GM18508 (cell line): ENCODE measurements around the gene CCDC83.
"Not testable (repeated sequence)": the region's sequence is repeated elsewhere in the genome, so short reads cannot be mapped to it uniquely, and the experiment has no call there.

Experiments used
- ATAC-seq: cut with Tn5 transposase; IDR thresholded peaks from one replicate; pipeline ENCODE4 v1.9.1; 2021; ENCODE audit warnings: moderate number of reproducible peaks; ENCODE audit not compliant: insufficient read depth, unreplicated experiment

The CCDC83 gene

GRCh38 chr11:85831050-85831449 is 24.1 kb upstream of the CCDC83 start:
- ATAC-seq = no peak

GRCh38 chr11:85835263-85835662 is 19.9 kb upstream of the CCDC83 start:
- no peak for ATAC-seq

GRCh38 chr11:85835729-85836128 is 19.5 kb upstream of the CCDC83 start:
- no peak for ATAC-seq

GRCh38 chr11:85840932-85841331 is 14.3 kb upstream of the CCDC83 start:
- not testable (repeated sequence) for ATAC-seq

GRCh38 chr11:85843929-85844328 is 11.3 kb upstream of the CCDC83 start:
- ATAC-seq = no peak

- peak; percentile 62 for ATAC-seq
These were observed 10.6 kb upstream of the CCDC83 start for GRCh38 chr11:85844439-85845123.

GRCh38 chr11:85845124-85845631 is 10.0 kb upstream of the CCDC83 start:
- no peak for ATAC-seq

- ATAC-seq = no peak
These were observed 7.7 kb upstream of the CCDC83 start for GRCh38 chr11:85847436-85847835.

GRCh38 chr11:85848006-85848405 is 7.2 kb upstream of the CCDC83 start:
- ATAC-seq = no peak

GRCh38 chr11:85848556-85848955 is 6.6 kb upstream of the CCDC83 start:
- ATAC-seq = no peak

GRCh38 chr11:85852754-85853153 is 2.4 kb upstream of the CCDC83 start:
- not testable (repeated sequence) for ATAC-seq

GRCh38 chr11:85853541-85853940 is 1.6 kb upstream of the CCDC83 start:
- not testable (repeated sequence) for ATAC-seq

- ATAC-seq = no peak
These were observed 999 bp upstream of the CCDC83 start for GRCh38 chr11:85854212-85854556.

- peak; percentile 99 for ATAC-seq
These were observed 434 bp upstream of the CCDC83 start for GRCh38 chr11:85854557-85855340.

- ATAC-seq = no peak
These were observed 1.9 kb downstream of the CCDC83 start for GRCh38 chr11:85857098-85857497.

- not testable (repeated sequence) for ATAC-seq
These were observed 4.4 kb downstream of the CCDC83 start for GRCh38 chr11:85859541-85859940.

GRCh38 chr11:85863855-85864254 is 8.7 kb downstream of the CCDC83 start:
- no peak for ATAC-seq

- no peak for ATAC-seq
These were observed 11.1 kb downstream of the CCDC83 start for GRCh38 chr11:85866137-85866827.

- ATAC-seq = no peak
These were observed 12.6 kb downstream of the CCDC83 start for GRCh38 chr11:85867751-85868150.

GRCh38 chr11:85869781-85870180 is 14.6 kb downstream of the CCDC83 start:
- ATAC-seq = no peak

GRCh38 chr11:85874265-85874664 is 19.1 kb downstream of the CCDC83 start:
- ATAC-seq = no peak
